Thoracic aorta (tissue), 2 donors: Measurements from ENCODE around the gene OR6K2. TPM values are rescaled to one million over a fixed set of nuclear protein-coding genes. Genes with fewer than 3 reads are reported as not detected.

Source experiments
- ATAC-seq: fragments of 150-250 bp; one replicate; pipeline ENCODE4 v1.8.0; 2017; ENCODE audit warnings: low read depth; ENCODE audit not compliant: insufficient number of reproducible peaks, low FRiP score
- DNase-seq: peaks from one replicate; pipeline ENCODE4 v3.0.0-alpha.2; 2020; ENCODE audit warnings: low spot score
- H3K27ac ChIP-seq, 2 donors: fragments of 200-600 bp; sonication (generic); 1 replicate in 1 of 2; 2 replicates in 1 of 2; pipeline ENCODE4 v1.5.1; 2016; ENCODE audit warnings: mild to moderate bottlenecking in 2 of 2, moderate library complexity in 2 of 2
- H3K27me3 ChIP-seq: fragments of 200-600 bp; sonication (generic); replicated peaks from 2 replicates; pipeline ENCODE4 v1.6.0; 2016; ENCODE audit warnings: mild to moderate bottlenecking; ENCODE audit not compliant: insufficient read depth
- H3K36me3 ChIP-seq: fragments of 200-600 bp; sonication (generic); one replicate; pipeline ENCODE4 v1.5.1; 2016
- H3K4me1 ChIP-seq, 2 donors: fragments of 200-600 bp; sonication (generic); 1 replicate in 1 of 2; 2 replicates in 1 of 2; pipeline versions ENCODE4 v1.5.1 to v1.6.0; 2016; ENCODE audit warnings: low read depth in 2 of 2, mild to moderate bottlenecking in 1 of 2; ENCODE audit not compliant: control insufficient read depth in 1 of 2
- H3K4me3 ChIP-seq: fragments of 200-600 bp; sonication (generic); 2 replicates; pipeline ENCODE4 v1.5.1; 2016; ENCODE audit warnings: mild to moderate bottlenecking
- H3K9me3 ChIP-seq: fragments of 200-600 bp; sonication (generic); 2 replicates; pipeline ENCODE4 v1.5.1; 2016
- total RNA-seq, 2 donors: library from RNA; depleted of rRNA; stranded (reverse); fragments of >200 nt; gene quantifications; one replicate each; pipeline versions ENCODE4 v1.1.0 to v1.2.3, GENCODE V29; 2016
- TF ChIP-seq, protein P1 (sequence below): fragments of 200-600 bp; sonication (generic); IDR thresholded peaks from one replicate; pipeline ENCODE4 v1.5.1; 2019; ENCODE audit warnings: antibody characterized with exemption

The OR6K2 gene
- total RNA-seq, 2 donors from 2014 or later, result not detected

DNA sequence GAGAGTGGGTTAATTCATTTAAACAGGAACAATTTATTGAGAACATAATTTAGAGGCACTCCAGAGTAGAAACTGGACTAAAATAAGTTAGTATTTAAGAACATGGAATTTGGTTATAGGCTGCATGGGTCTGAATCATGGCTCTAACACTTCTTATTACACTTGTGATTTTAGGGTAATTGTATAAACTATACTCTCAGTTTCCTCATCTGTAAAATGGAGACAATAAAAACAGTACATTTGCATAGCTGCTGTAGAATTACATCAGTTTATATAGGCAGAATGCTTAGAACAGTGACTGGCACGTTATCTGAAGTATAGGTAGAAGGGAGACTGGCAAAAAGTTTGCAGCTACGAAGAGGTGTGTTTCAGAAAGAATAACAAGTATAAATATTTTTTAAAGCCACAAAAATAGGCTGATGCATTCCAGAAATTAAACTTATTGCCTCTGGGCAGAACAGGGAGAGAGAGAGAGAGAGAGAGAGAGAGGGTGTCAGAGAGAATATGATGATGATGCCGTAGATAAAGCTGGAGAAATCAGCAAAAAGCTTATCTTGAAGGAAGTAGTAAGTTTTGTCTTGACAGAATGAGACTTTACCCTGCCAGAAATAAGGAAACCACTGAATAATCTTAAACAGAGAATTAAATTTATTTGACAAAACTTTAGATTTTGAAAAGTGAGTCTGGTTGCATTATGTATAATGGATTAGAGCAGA is 28.2 kb upstream of the OR6K2 start:
- Histone ChIP-seq H3K4me3 (no peak overlapping the region), H3K27ac (no peak overlapping the region), H3K36me3 (no peaks in the 10 kb centered on the region), H3K4me1 (no peaks in the 10 kb centered on the region), H3K9me3 (no peaks in the 10 kb centered on the region), H3K27me3 (no peaks in the 10 kb centered on the region)
- TF ChIP-seq, protein P1, sequence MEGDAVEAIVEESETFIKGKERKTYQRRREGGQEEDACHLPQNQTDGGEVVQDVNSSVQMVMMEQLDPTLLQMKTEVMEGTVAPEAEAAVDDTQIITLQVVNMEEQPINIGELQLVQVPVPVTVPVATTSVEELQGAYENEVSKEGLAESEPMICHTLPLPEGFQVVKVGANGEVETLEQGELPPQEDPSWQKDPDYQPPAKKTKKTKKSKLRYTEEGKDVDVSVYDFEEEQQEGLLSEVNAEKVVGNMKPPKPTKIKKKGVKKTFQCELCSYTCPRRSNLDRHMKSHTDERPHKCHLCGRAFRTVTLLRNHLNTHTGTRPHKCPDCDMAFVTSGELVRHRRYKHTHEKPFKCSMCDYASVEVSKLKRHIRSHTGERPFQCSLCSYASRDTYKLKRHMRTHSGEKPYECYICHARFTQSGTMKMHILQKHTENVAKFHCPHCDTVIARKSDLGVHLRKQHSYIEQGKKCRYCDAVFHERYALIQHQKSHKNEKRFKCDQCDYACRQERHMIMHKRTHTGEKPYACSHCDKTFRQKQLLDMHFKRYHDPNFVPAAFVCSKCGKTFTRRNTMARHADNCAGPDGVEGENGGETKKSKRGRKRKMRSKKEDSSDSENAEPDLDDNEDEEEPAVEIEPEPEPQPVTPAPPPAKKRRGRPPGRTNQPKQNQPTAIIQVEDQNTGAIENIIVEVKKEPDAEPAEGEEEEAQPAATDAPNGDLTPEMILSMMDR, result no peak
- ATAC-seq (no peak), DNase-seq (no peak)

DNA sequence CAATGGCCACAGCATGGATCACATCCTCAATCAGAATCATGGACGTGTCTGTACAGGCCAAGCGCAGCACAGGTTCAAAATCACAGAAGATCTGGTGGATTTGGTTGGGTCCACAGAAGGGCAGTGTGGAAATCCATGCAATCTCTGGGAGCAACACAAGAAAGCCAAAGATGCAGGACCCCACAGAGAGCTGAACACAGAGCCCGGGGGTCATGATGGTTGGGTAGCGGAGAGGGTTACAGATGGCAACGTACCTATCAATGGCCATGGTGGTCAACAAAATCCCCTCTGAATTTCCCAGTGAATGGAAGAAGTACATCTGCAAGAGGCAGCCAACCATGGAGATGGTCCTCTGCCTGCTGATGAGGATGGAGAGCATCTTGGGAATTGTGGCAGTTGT is 24.0 kb upstream of the OR6K2 start:
- H3K9me3 ChIP-seq, result no peaks in the 10 kb centered on the region
- DNase-seq, result no peak
- no peak overlapping the region for H3K27ac ChIP-seq
- TF ChIP-seq, protein P1, result no peak
- no peaks in the 10 kb centered on the region for H3K4me1 ChIP-seq
- H3K27me3 ChIP-seq, result no peaks in the 10 kb centered on the region
- ATAC-seq, result no peak
- H3K4me3 ChIP-seq, result no peak overlapping the region
- H3K36me3 ChIP-seq, result no peaks in the 10 kb centered on the region

GRCh38 chr1:158720620-158721019 is 20.2 kb upstream of the OR6K2 start, which contains the start of gene OR6K3:
OR6K3 (minus strand) TSS chr1:158720720; CDS start chr1:158718115, 2,605 bp downstream.
- Histone ChIP-seq H3K4me1 (no peaks in the 10 kb centered on the region), H3K27me3 (no peaks in the 10 kb centered on the region), H3K36me3 (no peaks in the 10 kb centered on the region), H3K27ac (no peak within 1 kb of the TSS), H3K4me3 (no peak within 1 kb of the TSS), H3K9me3 (no peaks in the 10 kb centered on the region)
- TF ChIP-seq, protein P1, result no peak
- DNase-seq (no peak), ATAC-seq (no peak)

DNA sequence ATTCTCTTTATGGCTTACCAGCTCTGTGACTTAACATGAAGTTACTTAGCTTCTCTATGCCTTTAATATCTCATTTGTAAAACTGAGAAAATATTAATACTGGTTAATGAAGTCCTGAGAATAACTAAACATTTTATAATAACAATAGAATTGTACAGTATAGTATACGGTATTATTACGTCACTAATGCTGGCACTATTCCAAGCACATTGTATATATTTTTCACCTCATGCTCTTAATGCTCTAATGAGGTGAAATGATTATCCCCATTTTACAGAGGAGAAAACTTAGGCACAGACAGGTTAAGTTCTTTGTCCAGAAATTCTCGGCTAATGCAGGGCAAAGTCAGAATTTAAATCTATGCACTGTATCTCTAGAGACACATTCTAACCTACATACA is 19.2 kb upstream of the OR6K2 start:
- ATAC-seq, result no peak
- no peaks in the 10 kb centered on the region for H3K36me3 ChIP-seq
- no peak overlapping the region for H3K27ac ChIP-seq
- no peak for DNase-seq
- no peaks in the 10 kb centered on the region for H3K4me1 ChIP-seq
- H3K4me3 ChIP-seq, result no peak overlapping the region
- TF ChIP-seq, protein P1, result no peak
- H3K9me3 ChIP-seq, result no peaks in the 10 kb centered on the region
- H3K27me3 ChIP-seq, result no peaks in the 10 kb centered on the region

GRCh38 chr1:158717344-158717743 is 16.9 kb upstream of the OR6K2 start:
- H3K4me3 ChIP-seq, result no peak overlapping the region
- H3K36me3 ChIP-seq, result no peaks in the 10 kb centered on the region
- TF ChIP-seq, protein P1, result no peak
- no peaks in the 10 kb centered on the region for H3K4me1 ChIP-seq
- no peak overlapping the region for H3K27ac ChIP-seq
- H3K27me3 ChIP-seq, result no peaks in the 10 kb centered on the region
- ATAC-seq, result no peak
- no peaks in the 10 kb centered on the region for H3K9me3 ChIP-seq
- DNase-seq, result no peak
